Measurements from ENCODE around the gene THAP7. TPM values are rescaled to one million over a fixed set of nuclear protein-coding genes. Genes with fewer than 3 reads are reported as not detected.

Gene THAP7
- total and polyA plus RNA-seq, 9 of the 15 experiments (the other 6 are each of a cell fraction or from before 2014, with no cell fraction given), result 7.9 to 263 (median 84.1) TPM

- TF ChIP-seq RBM34 (IDR thresholded peaks at IDR 0.05; ENCODE audit: borderline replicate concordance, insufficient read depth, low read length), result no peak
- TF ChIP-seq RBM22 (IDR thresholded peaks at IDR 0.05; ENCODE audit: low read depth, low read length, poor library complexity, severe bottlenecking), result no peak
- no peak for TF ChIP-seq MXI1 (IDR thresholded peaks at IDR 0.05; ENCODE audit: low read depth, low read length)
- peak; percentile 66 for TF ChIP-seq ZNF699 (CRISPR knock-in tag; IDR thresholded peaks at IDR 0.05; ENCODE audit: insufficient replicate concordance)
- no peak for TF ChIP-seq GATAD2A (IDR thresholded peaks at IDR 0.05)
- TF ChIP-seq NR2F6 (CRISPR knock-in tag; IDR thresholded peaks at IDR 0.05), result no peak
- no peak for TF ChIP-seq PHTF2 (CRISPR knock-in tag; IDR thresholded peaks at IDR 0.05)
- TF ChIP-seq MCM5 (IDR thresholded peaks at IDR 0.05; ENCODE audit: low read depth), result no peak
- TF ChIP-seq MYNN (IDR thresholded peaks at IDR 0.05), result no peak
- TF ChIP-seq MYNN (CRISPR knock-in tag; IDR thresholded peaks at IDR 0.05), result no peak
- no peak for TF ChIP-seq SMAD1 (IDR thresholded peaks at IDR 0.05; ENCODE audit: low read depth, low read length, partially characterized antibody)
- TF ChIP-seq ZNF41 (CRISPR knock-in tag; conservative IDR thresholded peaks at IDR 0.05), result no peak; the same call in 1 of the 2 replicates
- TF ChIP-seq ZNF253 (CRISPR knock-in tag; conservative IDR thresholded peaks at IDR 0.05), result no peak
- TF ChIP-seq ZNF395 (CRISPR knock-in tag; IDR thresholded peaks at IDR 0.05), result no peak
- TF ChIP-seq PYGO2 (tag; IDR thresholded peaks at IDR 0.05), result no peak
- TF ChIP-seq ERF (CRISPR knock-in tag; IDR thresholded peaks at IDR 0.05), result no peak
- TF ChIP-seq HOXB6 (CRISPR knock-in tag; IDR thresholded peaks at IDR 0.05; ENCODE audit: borderline replicate concordance), result peak; percentile 4; the same call in 1 of the 2 replicates
- TF ChIP-seq CCAR2 (IDR thresholded peaks at IDR 0.05; ENCODE audit: low read depth, low read length), result no peak
- TF ChIP-seq GABPB2 (CRISPR knock-in tag; conservative IDR thresholded peaks at IDR 0.05), result no peak
- no peak for TF ChIP-seq NFRKB (IDR thresholded peaks at IDR 0.05; ENCODE audit: low read depth)
- TF ChIP-seq ZSCAN32 (CRISPR knock-in tag; IDR thresholded peaks at IDR 0.05), result no peak
Observed at GRCh38 chr22:20953668-20954500, 48.0 kb downstream of the THAP7 start (continued).
